Measurements from ENCODE around the gene MORN5. TPM values are rescaled to one million over a fixed set of nuclear protein-coding genes. Genes with fewer than 3 reads are reported as not detected.

MORN5 gene
- polyA plus RNA-seq, 1 experiment = not detected

DNA sequence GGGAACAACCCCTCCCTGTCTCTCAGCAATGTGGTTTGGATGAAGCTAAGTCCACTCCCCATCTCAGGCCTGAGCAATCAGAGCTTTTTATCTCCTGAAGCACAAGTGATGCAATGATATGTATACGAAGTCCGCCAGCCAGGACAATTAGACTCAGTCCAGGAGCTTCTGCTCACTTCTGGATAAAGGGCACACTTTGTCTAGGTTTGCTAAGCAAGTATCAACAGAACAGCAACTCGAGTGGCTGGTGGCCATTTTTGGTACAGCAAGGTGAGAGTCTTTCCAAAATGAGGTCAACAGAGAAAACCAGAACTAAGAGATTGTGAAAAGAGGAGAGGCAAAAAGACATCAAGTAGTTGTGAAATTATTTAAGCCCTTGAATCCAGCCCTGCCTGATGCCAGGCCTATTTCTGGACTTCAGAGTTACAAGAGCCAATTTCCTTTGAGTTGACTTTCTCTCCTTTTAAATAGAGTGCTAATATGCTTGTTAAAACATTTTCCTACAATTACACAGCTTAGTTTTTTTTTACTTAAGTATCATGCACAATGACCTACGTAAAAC, 8.4 kb upstream of the MORN5 start:
- CTCF ChIA-PET = interaction anchor here (0.8 to 1.3 kb wide), 3 partner anchors 26 to 52 kb away, joined by 3 to 5 read pairs (median 3); no protein-coding TSS in a partner anchor
- H3K4me3 ChIP-seq (ENCODE audit: low read depth, low read length) = no peak overlapping the region
- H3K9me3 ChIP-seq (ENCODE audit: control insufficient read depth, insufficient read depth, low read length) = no peaks in the 10 kb centered on the region
- DNase-seq (ENCODE audit: low read depth, low spot score) = no peak
- TF ChIP-seq, protein P1, sequence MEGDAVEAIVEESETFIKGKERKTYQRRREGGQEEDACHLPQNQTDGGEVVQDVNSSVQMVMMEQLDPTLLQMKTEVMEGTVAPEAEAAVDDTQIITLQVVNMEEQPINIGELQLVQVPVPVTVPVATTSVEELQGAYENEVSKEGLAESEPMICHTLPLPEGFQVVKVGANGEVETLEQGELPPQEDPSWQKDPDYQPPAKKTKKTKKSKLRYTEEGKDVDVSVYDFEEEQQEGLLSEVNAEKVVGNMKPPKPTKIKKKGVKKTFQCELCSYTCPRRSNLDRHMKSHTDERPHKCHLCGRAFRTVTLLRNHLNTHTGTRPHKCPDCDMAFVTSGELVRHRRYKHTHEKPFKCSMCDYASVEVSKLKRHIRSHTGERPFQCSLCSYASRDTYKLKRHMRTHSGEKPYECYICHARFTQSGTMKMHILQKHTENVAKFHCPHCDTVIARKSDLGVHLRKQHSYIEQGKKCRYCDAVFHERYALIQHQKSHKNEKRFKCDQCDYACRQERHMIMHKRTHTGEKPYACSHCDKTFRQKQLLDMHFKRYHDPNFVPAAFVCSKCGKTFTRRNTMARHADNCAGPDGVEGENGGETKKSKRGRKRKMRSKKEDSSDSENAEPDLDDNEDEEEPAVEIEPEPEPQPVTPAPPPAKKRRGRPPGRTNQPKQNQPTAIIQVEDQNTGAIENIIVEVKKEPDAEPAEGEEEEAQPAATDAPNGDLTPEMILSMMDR (IDR thresholded peaks at IDR 0.05; ENCODE audit: low read depth, low read length) = no peak
- POLR2A ChIA-PET = interaction anchor here (0.7 kb wide), 1 partner anchor 57 kb away, joined by 3 read pairs; no protein-coding TSS in a partner anchor
- H3K27me3 ChIP-seq (ENCODE audit: control insufficient read depth, insufficient read depth, low read length) = no peaks in the 10 kb centered on the region
- H3K27ac ChIP-seq (ENCODE audit: low read depth, low read length) = no peak overlapping the region

DNA sequence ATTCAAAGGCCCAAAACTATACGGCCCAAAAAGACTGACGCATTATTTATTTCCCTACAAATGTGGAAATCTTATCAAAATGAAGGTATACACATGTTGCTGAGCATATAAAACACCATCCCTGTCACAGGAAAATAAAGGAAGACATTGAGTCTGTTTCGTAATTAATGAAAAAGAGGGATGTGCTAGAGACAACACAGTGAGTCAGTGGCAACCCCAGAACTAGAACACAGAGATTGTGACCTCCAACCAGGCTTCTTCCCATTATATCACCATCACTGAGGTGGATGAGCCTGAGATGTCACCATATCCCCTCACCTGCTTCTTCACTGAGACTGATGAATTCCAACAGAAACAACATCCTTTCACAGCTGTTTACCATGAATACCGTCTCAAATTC, 3.9 kb upstream of the MORN5 start:
- no peak overlapping the region for H3K27ac ChIP-seq (ENCODE audit: low read depth, low read length)
- no peak for DNase-seq (ENCODE audit: low read depth, low spot score)
- no peaks in the 10 kb centered on the region; the same call in 1 of the 2 replicates for H3K9me3 ChIP-seq (ENCODE audit: control insufficient read depth, insufficient read depth, low read length)
- no peak overlapping the region for H3K4me3 ChIP-seq (ENCODE audit: low read depth, low read length)
- CTCF ChIA-PET = interaction anchor here (1.1 to 1.9 kb wide), 2 partner anchors 32 to 195 kb away, joined by 3 to 5 read pairs; no protein-coding TSS in a partner anchor
- TF ChIP-seq, protein P1 (IDR thresholded peaks at IDR 0.05; ENCODE audit: low read depth, low read length) = no peak
- POLR2A ChIA-PET = no interaction called here
- H3K27me3 ChIP-seq (ENCODE audit: control insufficient read depth, insufficient read depth, low read length) = no peaks in the 10 kb centered on the region

DNA sequence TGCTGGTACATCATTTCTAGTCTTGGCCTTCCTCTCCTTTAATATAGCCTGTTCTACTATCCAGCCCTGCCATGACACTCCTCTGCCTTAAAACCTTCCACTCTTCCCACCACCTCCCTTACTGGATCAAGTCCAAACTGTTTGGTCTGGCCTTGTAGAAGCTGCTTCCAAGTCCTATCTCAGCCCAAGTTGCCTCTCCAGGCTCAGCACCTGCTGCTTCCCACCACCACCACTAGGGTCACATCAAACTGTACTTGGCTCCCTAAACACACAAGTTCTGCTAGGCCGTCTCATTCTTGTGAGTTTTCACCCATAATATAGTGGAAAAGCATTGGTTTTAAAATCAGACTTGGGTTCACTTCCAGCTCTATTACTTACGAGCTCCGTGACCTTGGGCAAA, 1.5 kb upstream of the MORN5 start:
- DNase-seq (ENCODE audit: low read depth, low spot score) = peak; percentile 16
- ChIA-PET POLR2A (no interaction called here), CTCF (interaction anchor here (1.1 to 3.0 kb wide), 8 partner anchors 9 to 654 kb away, joined by 3 to 12 read pairs (median 4); partner anchors contain the start of genes MRRF and RBM18)
- no peaks in the 10 kb centered on the region; the same call in 1 of the 2 replicates for H3K9me3 ChIP-seq (ENCODE audit: control insufficient read depth, insufficient read depth, low read length)
- H3K27ac ChIP-seq (ENCODE audit: low read depth, low read length) = no peak overlapping the region
- H3K4me3 ChIP-seq (ENCODE audit: low read depth, low read length) = peak overlapping the region; percentile 18
- TF ChIP-seq, protein P1 (IDR thresholded peaks at IDR 0.05; ENCODE audit: low read depth, low read length) = peak; percentile 65
- H3K27me3 ChIP-seq (ENCODE audit: control insufficient read depth, insufficient read depth, low read length) = peaks cover 12% of the 10 kb centered on the region

DNA sequence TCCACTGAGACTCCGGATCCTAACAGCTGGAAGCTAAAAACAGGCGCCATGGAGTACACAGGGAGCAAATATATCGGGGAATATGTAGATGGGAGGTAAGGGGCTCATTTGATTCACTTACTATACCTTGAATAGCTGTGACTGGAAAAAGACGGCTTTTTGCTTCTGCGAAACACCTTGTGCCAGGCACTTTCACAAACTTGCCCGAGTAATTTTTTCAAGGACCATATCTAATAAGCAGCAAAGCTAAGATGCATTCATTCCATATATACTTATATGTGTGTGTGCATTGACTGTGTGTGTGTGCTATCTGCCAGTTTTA, 178 bp downstream of the MORN5 start:
- Histone ChIP-seq H3K4me3 (ENCODE audit: low read depth, low read length) (peak overlapping the region; percentile 29; the same call in 1 of the 2 replicates), H3K9me3 (ENCODE audit: control insufficient read depth, insufficient read depth, low read length) (no peaks in the 10 kb centered on the region; the same call in 1 of the 2 replicates), H3K27ac (ENCODE audit: low read depth, low read length) (no peak overlapping the region), H3K27me3 (ENCODE audit: control insufficient read depth, insufficient read depth, low read length) (peaks cover 22% of the 10 kb centered on the region)
- TF ChIP-seq, protein P1 (IDR thresholded peaks at IDR 0.05; ENCODE audit: low read depth, low read length) = no peak
- no peak for DNase-seq (ENCODE audit: low read depth, low spot score)
- ChIA-PET POLR2A (no interaction called here), CTCF (interaction anchor here (1.2 to 3.0 kb wide), 4 partner anchors 15 to 191 kb away, joined by 3 to 12 read pairs (median 8); no protein-coding TSS in a partner anchor)

DNA sequence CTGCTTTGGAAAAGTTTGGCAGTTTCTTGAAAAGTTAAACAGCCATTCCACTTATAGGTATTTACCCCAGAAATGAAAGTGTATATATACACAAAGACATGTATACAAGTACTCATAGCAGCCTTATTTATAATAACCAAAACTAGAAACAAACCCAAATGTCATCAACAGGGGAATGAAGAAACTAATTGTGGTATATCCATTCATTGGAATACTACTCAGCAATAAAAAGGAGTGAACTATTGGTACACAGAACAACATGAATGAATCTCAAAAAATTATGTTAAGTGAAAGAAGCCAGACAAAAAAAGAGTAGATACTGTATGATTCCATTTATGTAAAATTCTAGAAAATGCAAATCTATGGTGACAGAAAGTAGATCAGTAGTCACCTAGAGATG, 2.7 kb downstream of the MORN5 start:
- H3K9me3 ChIP-seq (ENCODE audit: control insufficient read depth, insufficient read depth, low read length) = no peaks in the 10 kb centered on the region; the same call in 1 of the 2 replicates
- no peak for DNase-seq (ENCODE audit: low read depth, low spot score)
- CTCF ChIA-PET = no interaction called here
- TF ChIP-seq, protein P1 (IDR thresholded peaks at IDR 0.05; ENCODE audit: low read depth, low read length) = no peak
- H3K4me3 ChIP-seq (ENCODE audit: low read depth, low read length) = no peak overlapping the region
- no peak overlapping the region for H3K27ac ChIP-seq (ENCODE audit: low read depth, low read length)
- POLR2A ChIA-PET = no interaction called here
- H3K27me3 ChIP-seq (ENCODE audit: control insufficient read depth, insufficient read depth, low read length) = peaks cover 35% of the 10 kb centered on the region

Measured in AG04450 (cell line).